ENCODE measurements around the gene AFP.

The AFP gene

DNA sequence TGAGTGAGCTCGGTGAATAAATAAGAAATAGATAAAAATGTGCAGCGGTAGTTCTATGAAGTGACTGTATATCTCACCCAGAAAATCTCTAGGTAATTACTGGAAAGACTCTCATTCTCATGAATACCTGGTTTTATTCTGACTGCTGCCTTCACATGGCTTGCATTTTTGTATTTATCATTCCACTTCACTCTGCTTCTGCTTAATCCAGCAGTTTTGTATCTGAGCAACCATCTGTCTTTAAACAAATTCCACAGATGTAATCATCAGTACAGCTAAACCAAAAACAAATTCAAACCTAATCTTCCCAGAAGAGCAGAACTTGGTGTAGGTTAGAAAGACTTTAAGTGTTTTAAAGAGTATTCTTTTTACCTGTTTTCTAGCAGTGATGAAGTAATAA lies 43.1 kb upstream of the AFP start:
- no peaks in the 10 kb centered on the region for H3K36me3 ChIP-seq (ENCODE audit: control insufficient read depth, insufficient read depth, low read length)
- H3K4me1 ChIP-seq, result peaks cover 6% of the 10 kb centered on the region
- H3K79me2 ChIP-seq, result no peaks in the 10 kb centered on the region
- no peak overlapping the region for H2AFZ ChIP-seq
- H3K27me3 ChIP-seq (ENCODE audit: control insufficient read depth, insufficient read depth, low read length), result no peaks in the 10 kb centered on the region
- H3K4me3 ChIP-seq (ENCODE audit: low read depth, low read length), result no peak overlapping the region
- H3K27ac ChIP-seq, result peak overlapping the region; percentile 79
- TF ChIP-seq, protein P1, sequence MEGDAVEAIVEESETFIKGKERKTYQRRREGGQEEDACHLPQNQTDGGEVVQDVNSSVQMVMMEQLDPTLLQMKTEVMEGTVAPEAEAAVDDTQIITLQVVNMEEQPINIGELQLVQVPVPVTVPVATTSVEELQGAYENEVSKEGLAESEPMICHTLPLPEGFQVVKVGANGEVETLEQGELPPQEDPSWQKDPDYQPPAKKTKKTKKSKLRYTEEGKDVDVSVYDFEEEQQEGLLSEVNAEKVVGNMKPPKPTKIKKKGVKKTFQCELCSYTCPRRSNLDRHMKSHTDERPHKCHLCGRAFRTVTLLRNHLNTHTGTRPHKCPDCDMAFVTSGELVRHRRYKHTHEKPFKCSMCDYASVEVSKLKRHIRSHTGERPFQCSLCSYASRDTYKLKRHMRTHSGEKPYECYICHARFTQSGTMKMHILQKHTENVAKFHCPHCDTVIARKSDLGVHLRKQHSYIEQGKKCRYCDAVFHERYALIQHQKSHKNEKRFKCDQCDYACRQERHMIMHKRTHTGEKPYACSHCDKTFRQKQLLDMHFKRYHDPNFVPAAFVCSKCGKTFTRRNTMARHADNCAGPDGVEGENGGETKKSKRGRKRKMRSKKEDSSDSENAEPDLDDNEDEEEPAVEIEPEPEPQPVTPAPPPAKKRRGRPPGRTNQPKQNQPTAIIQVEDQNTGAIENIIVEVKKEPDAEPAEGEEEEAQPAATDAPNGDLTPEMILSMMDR (IDR thresholded peaks at IDR 0.05), result no peak
- no peak overlapping the region for H3K9ac ChIP-seq
- H3K4me2 ChIP-seq (ENCODE audit: low read length), result peak overlapping the region; percentile 54
- H3K9me3 ChIP-seq (ENCODE audit: control insufficient read depth, low read length), result no peaks in the 10 kb centered on the region

DNA sequence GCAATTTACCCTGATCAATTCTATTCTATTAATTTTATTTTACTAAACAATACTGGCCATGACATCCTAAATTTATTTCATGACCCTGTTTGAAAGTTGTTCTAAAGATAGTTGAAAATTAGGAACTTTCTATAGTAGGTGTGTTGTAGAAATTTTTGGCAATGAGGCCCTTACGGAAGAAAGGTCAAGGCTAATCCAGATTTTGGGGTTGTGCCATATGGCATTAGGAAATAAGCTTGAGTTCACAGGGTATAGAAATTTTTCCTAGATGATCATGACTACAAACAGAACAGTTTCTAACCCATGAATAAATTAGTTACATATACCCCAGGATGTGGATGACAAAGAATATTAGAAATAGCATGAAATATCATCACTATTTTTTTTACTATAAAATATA lies 39.7 kb upstream of the AFP start:
- H3K4me3 ChIP-seq (ENCODE audit: low read depth, low read length), result no peak overlapping the region
- no peaks in the 10 kb centered on the region for H3K79me2 ChIP-seq
- TF ChIP-seq, protein P1 (IDR thresholded peaks at IDR 0.05), result no peak
- no peak overlapping the region for H2AFZ ChIP-seq
- no peak overlapping the region for H3K4me2 ChIP-seq (ENCODE audit: low read length)
- no peaks in the 10 kb centered on the region for H3K9me3 ChIP-seq (ENCODE audit: control insufficient read depth, low read length)
- H3K9ac ChIP-seq, result no peak overlapping the region
- no peak overlapping the region for H3K27ac ChIP-seq
- H3K4me1 ChIP-seq, result peaks cover 6% of the 10 kb centered on the region
- no peaks in the 10 kb centered on the region for H3K27me3 ChIP-seq (ENCODE audit: control insufficient read depth, insufficient read depth, low read length)
- H3K36me3 ChIP-seq (ENCODE audit: control insufficient read depth, insufficient read depth, low read length), result no peaks in the 10 kb centered on the region

DNA sequence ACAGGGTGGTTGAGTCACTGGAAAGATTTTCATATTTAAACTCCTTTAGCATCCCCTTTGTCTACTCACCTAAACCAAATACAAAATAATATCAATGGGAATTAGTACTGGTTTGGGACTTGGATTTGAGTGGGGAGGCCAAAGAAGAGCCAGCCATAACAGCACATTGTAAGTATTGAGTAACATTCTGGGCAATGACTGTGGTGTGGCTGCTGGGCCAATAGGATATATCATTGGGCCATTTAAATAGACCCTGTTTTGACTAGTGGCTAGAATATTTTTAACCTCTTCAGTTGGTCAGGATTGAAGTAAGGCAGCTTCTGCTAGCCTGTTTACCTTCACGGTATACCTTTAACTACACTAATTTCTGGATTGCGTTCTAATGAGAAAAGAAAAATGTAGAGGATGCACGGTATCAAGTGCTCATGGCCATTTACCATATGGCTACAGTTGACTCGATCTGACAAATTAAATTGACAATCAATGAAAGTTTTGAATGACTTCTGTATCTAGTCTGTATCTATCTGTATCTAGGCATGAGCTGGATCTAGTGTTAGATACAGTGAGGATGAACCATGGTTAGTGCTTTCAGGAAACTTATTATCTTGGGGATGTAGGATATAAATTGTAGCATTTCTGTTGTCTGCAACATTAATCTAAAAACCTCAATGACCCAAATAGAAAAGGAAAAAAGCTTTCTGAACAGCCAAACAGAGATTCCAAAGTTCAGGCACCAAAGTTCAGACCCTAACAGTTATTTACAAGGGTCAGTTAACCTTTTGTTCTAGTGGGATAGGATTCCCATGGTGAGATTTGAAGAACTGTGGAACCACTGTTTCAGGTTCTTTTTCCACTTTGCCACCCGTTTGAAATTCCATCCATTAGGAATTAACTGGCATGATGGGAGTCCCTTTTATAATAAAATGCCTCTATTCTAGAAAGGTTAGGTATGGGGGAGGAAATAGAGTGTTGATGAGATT lies 38.7 kb upstream of the AFP start:
- no peaks in the 10 kb centered on the region for H3K36me3 ChIP-seq (ENCODE audit: control insufficient read depth, insufficient read depth, low read length)
- H2AFZ ChIP-seq, result no peak overlapping the region
- H3K9me3 ChIP-seq (ENCODE audit: control insufficient read depth, low read length), result no peaks in the 10 kb centered on the region
- no peaks in the 10 kb centered on the region for H3K79me2 ChIP-seq
- no peak overlapping the region for H3K4me2 ChIP-seq (ENCODE audit: low read length)
- no peak overlapping the region for H3K9ac ChIP-seq
- no peak overlapping the region for H3K4me3 ChIP-seq (ENCODE audit: low read depth, low read length)
- no peak overlapping the region for H3K27ac ChIP-seq
- TF ChIP-seq, protein P1 (IDR thresholded peaks at IDR 0.05), result no peak
- H3K27me3 ChIP-seq (ENCODE audit: control insufficient read depth, insufficient read depth, low read length), result no peaks in the 10 kb centered on the region
- H3K4me1 ChIP-seq, result peaks cover 2% of the 10 kb centered on the region

GRCh38 chr4:73401412-73401811 lies 34.6 kb upstream of the AFP start:
- Histone ChIP-seq H2AFZ (no peak overlapping the region), H3K4me1 (no peaks in the 10 kb centered on the region), H3K27ac (no peak overlapping the region), H3K79me2 (no peaks in the 10 kb centered on the region), H3K4me2 (ENCODE audit: low read length) (no peak overlapping the region), H3K9me3 (ENCODE audit: control insufficient read depth, low read length) (no peaks in the 10 kb centered on the region), H3K9ac (no peak overlapping the region), H3K36me3 (ENCODE audit: control insufficient read depth, insufficient read depth, low read length) (no peaks in the 10 kb centered on the region), H3K27me3 (ENCODE audit: control insufficient read depth, insufficient read depth, low read length) (no peaks in the 10 kb centered on the region), H3K4me3 (ENCODE audit: low read depth, low read length) (no peak overlapping the region)
- TF ChIP-seq, protein P1 (IDR thresholded peaks at IDR 0.05), result no peak
